Stimulated activated CD4-positive, alpha-beta T cell treated with anti-CD3 and anti-CD28 coated beads, Interleukin-1b, Interleukin-23, amount 100 ng/mL, for 4 hours (primary cell): ENCODE results near the gene THSD7A.

ENCODE experiments used
- DNase-seq, 2 donors: peaks; one replicate each; pipeline ENCODE4 v3.0.0-alpha.2; 2020; ENCODE audit warnings: low read depth in 2 of 2

THSD7A gene

GRCh38 chr7:11633310-11633709 lies 198.7 kb downstream of the THSD7A start:
- no peak for DNase-seq

GRCh38 chr7:11630355-11630754 lies 201.6 kb downstream of the THSD7A start:
- DNase-seq = no peak

GRCh38 chr7:11625669-11626068 lies 206.3 kb downstream of the THSD7A start:
- DNase-seq = no peak

- DNase-seq = no peak
These were observed 208.8 kb downstream of the THSD7A start for GRCh38 chr7:11623093-11623678.

- no peak for DNase-seq
These were observed 211.4 kb downstream of the THSD7A start for GRCh38 chr7:11620406-11621253.

GRCh38 chr7:11616466-11616865 lies 215.5 kb downstream of the THSD7A start:
- no peak for DNase-seq

GRCh38 chr7:11615174-11615573 lies 216.8 kb downstream of the THSD7A start:
- DNase-seq = no peak

GRCh38 chr7:11613292-11613930 lies 218.6 kb downstream of the THSD7A start:
- DNase-seq = no peak

- DNase-seq = no peak
These were observed 219.3 kb downstream of the THSD7A start for GRCh38 chr7:11612737-11613136.

GRCh38 chr7:11609096-11609670 lies 222.8 kb downstream of the THSD7A start:
- no peak for DNase-seq

GRCh38 chr7:11607686-11608085 lies 224.3 kb downstream of the THSD7A start:
- no peak for DNase-seq

- DNase-seq = no peak
These were observed 226.2 kb downstream of the THSD7A start for GRCh38 chr7:11605749-11606148.

GRCh38 chr7:11604505-11604904 lies 227.5 kb downstream of the THSD7A start:
- DNase-seq = no peak

- no peak for DNase-seq
These were observed 230.2 kb downstream of the THSD7A start for GRCh38 chr7:11601761-11602160.

GRCh38 chr7:11593322-11593721 lies 238.7 kb downstream of the THSD7A start:
- no peak for DNase-seq

- no peak for DNase-seq
These were observed 239.3 kb downstream of the THSD7A start for GRCh38 chr7:11592699-11593098.

- no peak for DNase-seq
These were observed 240.1 kb downstream of the THSD7A start for GRCh38 chr7:11591943-11592342.

- DNase-seq = no peak
These were observed 240.9 kb downstream of the THSD7A start for GRCh38 chr7:11591055-11591633.

- DNase-seq = no peak
These were observed 242.7 kb downstream of the THSD7A start for GRCh38 chr7:11589251-11589650.

GRCh38 chr7:11587814-11588213 lies 244.2 kb downstream of the THSD7A start:
- DNase-seq = no peak

- no peak for DNase-seq
These were observed 244.9 kb downstream of the THSD7A start for GRCh38 chr7:11587048-11587447.

GRCh38 chr7:11584406-11585031 lies 247.5 kb downstream of the THSD7A start:
- no peak for DNase-seq
